Measurements from ENCODE around the gene TRIM25. TPM values are rescaled to one million over a fixed set of nuclear protein-coding genes. Genes with fewer than 3 reads are reported as not detected.

TRIM25 gene
- total RNA-seq, 1 experiment from 2014 or later: 135 TPM

GRCh38 chr17:56866076-56866475 is 47.8 kb downstream of the TRIM25 start:
- ChIA-PET POLR2A (no interaction called here), RAD21 (ENCODE audit: low non-redundant PET in 1 of 2, low total read pairs in 2 of 2, uncharacterized antibody in 2 of 2, unreplicated experiment in 2 of 2) (no interaction called here), CTCF (no interaction called here)
- Histone ChIP-seq H4K20me1 (ENCODE audit: insufficient read depth) (no peaks in the 10 kb centered on the region), H3K79me2 (ENCODE audit: insufficient read depth, low read length) (no peaks in the 10 kb centered on the region), H3K27ac (ENCODE audit: low read depth, low read length) (no peak overlapping the region), H3K4me2 (ENCODE audit: low read length) (no peak overlapping the region), H3K9me2 (ENCODE audit: insufficient read depth) (no peaks in the 10 kb centered on the region), H3K4me3 (replicated peaks in 1 of 2; ENCODE audit: low read depth in 1 of 2, low read length in 2 of 2) (no peak overlapping the region), H3K9ac (ENCODE audit: low read length) (no peak overlapping the region), H3K36me3 (ENCODE audit: control insufficient read depth in 1 of 2, insufficient read depth in 2 of 2, low read length in 2 of 2) (no peaks in the 10 kb centered on the region), H3K9me3 (ENCODE audit: control insufficient read depth in 1 of 2, insufficient read depth in 1 of 2, low read depth in 1 of 2, low read length in 2 of 2) (no peaks in the 10 kb centered on the region), H3K4me1 (ENCODE audit: control insufficient read depth in 1 of 2, insufficient read depth in 2 of 2, low read length in 2 of 2) (no peaks in the 10 kb centered on the region), H2AFZ (ENCODE audit: low read depth, low read length, poor library complexity, severe bottlenecking) (no peak overlapping the region), H3K27me3 (ENCODE audit: insufficient read depth, low read length) (no peaks in the 10 kb centered on the region)
- intact Hi-C loops (cut with micrococcal nuclease): no loop called here
- TF ChIP-seq YY1 (IDR thresholded peaks at IDR 0.05; ENCODE audit: extremely low read depth, insufficient replicate concordance, low read depth, low read length) (no peak), POLR2AphosphoS5 (IDR thresholded peaks at IDR 0.05; ENCODE audit: low read depth, low read length) (no peak), FOSL1 (IDR thresholded peaks at IDR 0.05; ENCODE audit: low read depth) (no peak), SP1 (IDR thresholded peaks at IDR 0.05; ENCODE audit: low read depth) (no peak), EZH2phosphoT487 (IDR thresholded peaks at IDR 0.05; ENCODE audit: borderline replicate concordance) (no peak), ZBTB33 (IDR thresholded peaks at IDR 0.05; ENCODE audit: extremely low read depth, insufficient replicate concordance, low read length) (no peak), CBX3 (IDR thresholded peaks at IDR 0.05; ENCODE audit: low read depth) (no peak), ATF3 (IDR thresholded peaks at IDR 0.05) (no peak)
- no TSS peak for BruUV-seq (replicated peaks)
- no peak for DNase-seq (ENCODE audit: low read depth, low spot score)
- ATAC-seq: no peak

Data from HCT116 (cell line).